H1 (cell line): ENCODE results near the gene CXCL16. TPM values are rescaled to one million over a fixed set of nuclear protein-coding genes. Genes with fewer than 3 reads are reported as not detected.

Experiments used
- SIX5 ChIP-seq: IDR thresholded peaks from 2 replicates; pipeline ENCODE4 v1.6.1; 2011; ENCODE audit warnings: mild to moderate bottlenecking, low read depth, low read length
- polyA plus RNA-seq, 7 experiments: library from polyadenylated mRNA; depleted of rRNA in 3 of 7; stranded (reverse) in 5 of 7; unstranded in 2 of 7; fragments of >200 nt in 5 of 7; fragments of 200-250 nt in 2 of 7; gene quantifications; 1 replicate in 5 of 7; 2 replicates in 1 of 7; 4 replicates in 1 of 7; pipeline versions ENCODE4 v1.2.1 to v1.2.3, GENCODE V29; 2011 to 2013; ENCODE audit warnings: missing spikeins in 2 of 7, mixed read lengths in 2 of 7
- total RNA-seq: library from RNA; stranded (reverse); fragmentation: NEBNext Ultra II Directional; extraction: Animal tissue kit (Norgen Biotek cat#: 25700); gene quantifications from 2 replicates; pipeline ENCODE4 v1.2.1, GENCODE V29; 2021

CXCL16 gene
- total and polyA plus RNA-seq, 2 of the 8 experiments (the other 6 are each of a cell fraction or from before 2014, with no cell fraction given), result 3.5 to 4.8 TPM

- TF ChIP-seq SIX5, result no peak
- TF ChIP-seq, all 59 proteins: peak for 0
Measured at GRCh38 chr17:4786516-4786915, 46.8 kb upstream of the CXCL16 start (continued).
